ENCODE results near the gene KNCN.

The KNCN gene

DNA sequence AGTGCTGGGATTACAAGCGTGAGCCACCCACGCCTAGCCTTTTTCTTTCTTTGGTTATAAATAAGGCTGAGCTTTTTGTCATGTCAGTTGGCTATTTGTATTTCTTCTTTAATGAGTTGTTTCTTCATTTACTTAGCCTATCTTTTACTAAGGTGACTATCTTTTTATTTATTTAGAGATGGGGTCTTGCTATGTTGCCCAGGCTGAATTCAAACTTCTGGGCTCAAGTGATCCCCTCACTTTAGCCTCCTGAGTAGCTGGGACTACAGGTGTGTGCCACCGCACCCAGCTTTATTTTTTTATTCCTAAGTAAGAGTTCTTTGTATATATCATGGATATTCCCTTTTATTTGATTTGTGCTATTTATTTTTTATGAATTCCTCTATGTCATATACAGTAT is 49.9 kb downstream of the KNCN start:
- no peak overlapping the region for H3K18ac ChIP-seq (ENCODE audit: low read length)
- no CpG with 5 or more reads among the region's 3 CpGs for WGBS (ENCODE audit: extremely low coverage, insufficient coverage, insufficient read length)
- no peak overlapping the region for H2AFZ ChIP-seq (ENCODE audit: insufficient read depth, low read length, poor library complexity)
- H3K27me3 ChIP-seq (ENCODE audit: insufficient read depth, low read length), result no peaks in the 10 kb centered on the region
- H3K14ac ChIP-seq (ENCODE audit: low read length), result no peak overlapping the region
- H2BK12ac ChIP-seq (ENCODE audit: low read length), result no peak overlapping the region
- H2BK120ac ChIP-seq (ENCODE audit: insufficient read depth, low read length, poor library complexity), result no peak overlapping the region
- no peak overlapping the region for H4K8ac ChIP-seq (ENCODE audit: low read depth, low read length)
- H4K91ac ChIP-seq (ENCODE audit: low read depth, low read length), result no peak overlapping the region
- H3K23ac ChIP-seq (ENCODE audit: low read length), result no peak overlapping the region
- H2AK5ac ChIP-seq (ENCODE audit: low read length), result no peak overlapping the region
- H2BK5ac ChIP-seq (ENCODE audit: low read depth, low read length, poor library complexity), result no peak overlapping the region
- no peak overlapping the region for H3K4ac ChIP-seq (ENCODE audit: low read depth, low read length)
- H3K79me2 ChIP-seq (ENCODE audit: control insufficient read depth, insufficient read depth, low read length, poor library complexity), result no peaks in the 10 kb centered on the region
- no peak for DNase-seq
- H4K12ac ChIP-seq (ENCODE audit: low read depth, low read length), result no peak overlapping the region
- H3K9me3 ChIP-seq (ENCODE audit: insufficient read depth, low read depth, low read length), result no peaks in the 10 kb centered on the region
- H3K36me3 ChIP-seq (ENCODE audit: control insufficient read depth in 1 of 2, insufficient read depth in 2 of 2, low read length in 2 of 2), result no peaks in the 10 kb centered on the region
- no peaks in the 10 kb centered on the region for H3K79me1 ChIP-seq (ENCODE audit: low read length)
- H3K9ac ChIP-seq (ENCODE audit: low read length), result no peak overlapping the region
- no peaks in the 10 kb centered on the region for H3K4me1 ChIP-seq (ENCODE audit: control insufficient read depth in 1 of 2, insufficient read depth in 2 of 2, low read length in 2 of 2)
- no peak overlapping the region for H3K27ac ChIP-seq (ENCODE audit: low read depth, low read length)
- H3K4me2 ChIP-seq (ENCODE audit: low read length), result no peak overlapping the region
- H3K4me3 ChIP-seq (ENCODE audit: low read depth, low read length), result no peak overlapping the region

GRCh38 chr1:46497665-46498064 is 53.8 kb downstream of the KNCN start:
- no peak overlapping the region for H4K12ac ChIP-seq (ENCODE audit: low read depth, low read length)

DNA sequence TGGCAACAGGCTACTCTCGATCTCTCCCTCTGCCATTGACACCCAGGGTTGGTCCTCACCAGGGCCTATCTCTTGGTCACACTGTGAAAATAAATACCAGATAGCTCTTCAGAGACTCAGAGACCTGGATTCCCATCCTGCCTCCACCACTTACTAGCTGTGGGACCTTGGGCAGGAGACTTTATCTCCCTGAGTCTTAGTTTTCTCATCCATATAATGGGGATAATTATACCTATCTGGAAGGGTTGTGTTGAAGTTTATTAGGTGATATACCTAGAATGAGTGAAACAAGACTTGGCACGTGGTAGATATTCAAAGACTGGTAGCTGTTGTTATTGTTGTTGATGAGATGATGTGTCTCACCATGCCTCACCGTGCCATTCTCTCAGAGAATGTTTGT is 54.4 kb downstream of the KNCN start:
- Histone ChIP-seq H2BK120ac (ENCODE audit: insufficient read depth, low read length, poor library complexity) (no peak overlapping the region), H3K9me3 (ENCODE audit: insufficient read depth, low read depth, low read length) (peaks cover 8% of the 10 kb centered on the region), H4K8ac (ENCODE audit: low read depth, low read length) (no peak overlapping the region), H3K27ac (ENCODE audit: low read depth, low read length) (no peak overlapping the region), H3K4me2 (ENCODE audit: low read length) (no peak overlapping the region), H3K9ac (ENCODE audit: low read length) (no peak overlapping the region), H3K79me2 (ENCODE audit: control insufficient read depth, insufficient read depth, low read length, poor library complexity) (no peaks in the 10 kb centered on the region), H3K14ac (ENCODE audit: low read length) (no peak overlapping the region), H2BK12ac (ENCODE audit: low read length) (no peak overlapping the region), H3K23ac (ENCODE audit: low read length) (no peak overlapping the region), H4K12ac (ENCODE audit: low read depth, low read length) (no peak overlapping the region), H3K4me3 (ENCODE audit: low read depth, low read length) (no peak overlapping the region), H3K36me3 (ENCODE audit: control insufficient read depth in 1 of 2, insufficient read depth in 2 of 2, low read length in 2 of 2) (no peaks in the 10 kb centered on the region), H3K4ac (ENCODE audit: low read depth, low read length) (no peak overlapping the region), H3K18ac (ENCODE audit: low read length) (no peak overlapping the region), H3K4me1 (ENCODE audit: control insufficient read depth in 1 of 2, insufficient read depth in 2 of 2, low read length in 2 of 2) (no peaks in the 10 kb centered on the region), H3K79me1 (ENCODE audit: low read length) (no peaks in the 10 kb centered on the region), H2BK5ac (ENCODE audit: low read depth, low read length, poor library complexity) (no peak overlapping the region), H2AK5ac (ENCODE audit: low read length) (no peak overlapping the region), H2AFZ (ENCODE audit: insufficient read depth, low read length, poor library complexity) (no peak overlapping the region), H3K27me3 (ENCODE audit: insufficient read depth, low read length) (peaks cover 30% of the 10 kb centered on the region), H4K91ac (ENCODE audit: low read depth, low read length) (no peak overlapping the region)
- WGBS (ENCODE audit: extremely low coverage, insufficient coverage, insufficient read length), result no CpG with 5 or more reads among the region's 3 CpGs
- DNase-seq, result no peak

More at GRCh38 chr1:46497665-46498064, 53.8 kb downstream of the KNCN start:
- Histone ChIP-seq H2BK12ac (ENCODE audit: low read length) (no peak overlapping the region), H2BK5ac (ENCODE audit: low read depth, low read length, poor library complexity) (no peak overlapping the region), H3K4me1 (ENCODE audit: control insufficient read depth in 1 of 2, insufficient read depth in 2 of 2, low read length in 2 of 2) (no peaks in the 10 kb centered on the region), H4K91ac (ENCODE audit: low read depth, low read length) (no peak overlapping the region), H3K79me1 (ENCODE audit: low read length) (no peaks in the 10 kb centered on the region), H3K79me2 (ENCODE audit: control insufficient read depth, insufficient read depth, low read length, poor library complexity) (no peaks in the 10 kb centered on the region), H3K4me2 (ENCODE audit: low read length) (no peak overlapping the region), H3K27ac (ENCODE audit: low read depth, low read length) (no peak overlapping the region), H2AFZ (ENCODE audit: insufficient read depth, low read length, poor library complexity) (no peak overlapping the region), H3K9ac (ENCODE audit: low read length) (no peak overlapping the region), H3K27me3 (ENCODE audit: insufficient read depth, low read length) (peaks cover 23% of the 10 kb centered on the region), H3K23ac (ENCODE audit: low read length) (no peak overlapping the region), H4K8ac (ENCODE audit: low read depth, low read length) (no peak overlapping the region), H2BK120ac (ENCODE audit: insufficient read depth, low read length, poor library complexity) (no peak overlapping the region), H3K9me3 (ENCODE audit: insufficient read depth, low read depth, low read length) (peaks cover 5% of the 10 kb centered on the region), H3K4me3 (ENCODE audit: low read depth, low read length) (no peak overlapping the region), H3K14ac (ENCODE audit: low read length) (no peak overlapping the region), H3K4ac (ENCODE audit: low read depth, low read length) (no peak overlapping the region), H3K36me3 (ENCODE audit: control insufficient read depth in 1 of 2, insufficient read depth in 2 of 2, low read length in 2 of 2) (no peaks in the 10 kb centered on the region), H3K18ac (ENCODE audit: low read length) (no peak overlapping the region), H2AK5ac (ENCODE audit: low read length) (no peak overlapping the region)
- no CpG with 5 or more reads among the region's 19 CpGs for whole genome bisulfite sequencing (ENCODE audit: extremely low coverage, insufficient coverage, insufficient read length)
- no peak for DNase-seq

DNA sequence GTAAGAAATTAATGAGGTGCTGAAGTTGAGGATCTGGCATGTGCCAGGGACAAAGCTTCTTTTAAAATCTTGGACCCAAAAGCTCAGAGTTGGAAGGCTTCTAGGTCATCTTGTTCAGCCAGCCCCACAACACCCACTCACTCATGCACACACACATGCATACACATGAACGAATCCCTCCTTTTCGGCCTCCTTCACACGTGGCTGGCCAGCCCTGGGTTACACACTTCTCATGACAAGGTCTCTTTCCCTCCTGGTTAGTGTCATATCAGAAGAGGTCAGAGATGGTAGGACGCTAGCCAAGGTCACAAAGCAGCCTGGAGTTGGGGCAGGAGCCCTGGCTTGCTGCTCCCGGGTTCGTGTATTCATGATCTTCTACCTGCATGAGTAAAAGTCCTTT is 54.9 kb downstream of the KNCN start:
- no peak overlapping the region for H3K4me2 ChIP-seq (ENCODE audit: low read length)
- no peak overlapping the region for H3K4me3 ChIP-seq (ENCODE audit: low read depth, low read length)
- H4K91ac ChIP-seq (ENCODE audit: low read depth, low read length), result no peak overlapping the region
- H3K23ac ChIP-seq (ENCODE audit: low read length), result no peak overlapping the region
- peaks cover 9% of the 10 kb centered on the region for H3K9me3 ChIP-seq (ENCODE audit: insufficient read depth, low read depth, low read length)
- no peak for DNase-seq
- no peak overlapping the region for H3K9ac ChIP-seq (ENCODE audit: low read length)
- no peak overlapping the region for H3K18ac ChIP-seq (ENCODE audit: low read length)
- no peaks in the 10 kb centered on the region for H3K79me2 ChIP-seq (ENCODE audit: control insufficient read depth, insufficient read depth, low read length, poor library complexity)
- WGBS (ENCODE audit: extremely low coverage, insufficient coverage, insufficient read length), result no CpG with 5 or more reads among the region's 6 CpGs
- no peak overlapping the region for H2BK5ac ChIP-seq (ENCODE audit: low read depth, low read length, poor library complexity)
- no peak overlapping the region for H4K8ac ChIP-seq (ENCODE audit: low read depth, low read length)
- H3K4ac ChIP-seq (ENCODE audit: low read depth, low read length), result no peak overlapping the region
- H2AFZ ChIP-seq (ENCODE audit: insufficient read depth, low read length, poor library complexity), result no peak overlapping the region
- H3K79me1 ChIP-seq (ENCODE audit: low read length), result no peaks in the 10 kb centered on the region
- H4K12ac ChIP-seq (ENCODE audit: low read depth, low read length), result no peak overlapping the region
- no peak overlapping the region for H2BK12ac ChIP-seq (ENCODE audit: low read length)
- H2BK120ac ChIP-seq (ENCODE audit: insufficient read depth, low read length, poor library complexity), result no peak overlapping the region
- H3K36me3 ChIP-seq (ENCODE audit: control insufficient read depth in 1 of 2, insufficient read depth in 2 of 2, low read length in 2 of 2), result no peaks in the 10 kb centered on the region
- H3K27me3 ChIP-seq (ENCODE audit: insufficient read depth, low read length), result peaks cover 35% of the 10 kb centered on the region
- H3K27ac ChIP-seq (ENCODE audit: low read depth, low read length), result no peak overlapping the region
- no peak overlapping the region for H2AK5ac ChIP-seq (ENCODE audit: low read length)
- H3K14ac ChIP-seq (ENCODE audit: low read length), result no peak overlapping the region
- no peaks in the 10 kb centered on the region for H3K4me1 ChIP-seq (ENCODE audit: control insufficient read depth in 1 of 2, insufficient read depth in 2 of 2, low read length in 2 of 2)
